ENCODE results near the gene FAM187B.
"Not testable (repeated sequence)": the region's sequence is repeated elsewhere in the genome, so short reads cannot be mapped to it uniquely, and the experiment has no call there.

- TF ChIP-seq, protein P1, sequence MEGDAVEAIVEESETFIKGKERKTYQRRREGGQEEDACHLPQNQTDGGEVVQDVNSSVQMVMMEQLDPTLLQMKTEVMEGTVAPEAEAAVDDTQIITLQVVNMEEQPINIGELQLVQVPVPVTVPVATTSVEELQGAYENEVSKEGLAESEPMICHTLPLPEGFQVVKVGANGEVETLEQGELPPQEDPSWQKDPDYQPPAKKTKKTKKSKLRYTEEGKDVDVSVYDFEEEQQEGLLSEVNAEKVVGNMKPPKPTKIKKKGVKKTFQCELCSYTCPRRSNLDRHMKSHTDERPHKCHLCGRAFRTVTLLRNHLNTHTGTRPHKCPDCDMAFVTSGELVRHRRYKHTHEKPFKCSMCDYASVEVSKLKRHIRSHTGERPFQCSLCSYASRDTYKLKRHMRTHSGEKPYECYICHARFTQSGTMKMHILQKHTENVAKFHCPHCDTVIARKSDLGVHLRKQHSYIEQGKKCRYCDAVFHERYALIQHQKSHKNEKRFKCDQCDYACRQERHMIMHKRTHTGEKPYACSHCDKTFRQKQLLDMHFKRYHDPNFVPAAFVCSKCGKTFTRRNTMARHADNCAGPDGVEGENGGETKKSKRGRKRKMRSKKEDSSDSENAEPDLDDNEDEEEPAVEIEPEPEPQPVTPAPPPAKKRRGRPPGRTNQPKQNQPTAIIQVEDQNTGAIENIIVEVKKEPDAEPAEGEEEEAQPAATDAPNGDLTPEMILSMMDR (IDR thresholded peaks at IDR 0.05; ENCODE audit: low read depth, low read length, poor library complexity, severe bottlenecking): not testable (repeated sequence)
- TF ChIP-seq EZH2phosphoT487 (IDR thresholded peaks at IDR 0.05; ENCODE audit: borderline replicate concordance, low read length): not testable (repeated sequence)
Observed at GRCh38 chr19:35196861-35197260, 31.7 kb downstream of the FAM187B start.
